NCI-H748 (cell line): ENCODE results near the gene SLC19A1.

Experiments used
- DNase-seq: peaks from one replicate; lab custom pipeline; 2025; ENCODE audit not compliant: unreplicated experiment; lab: John Stamatoyannopoulos, UW

Gene SLC19A1

GRCh38 chr21:45494851-45495680 is 47.2 kb downstream of the SLC19A1 start:
- DNase-seq = no peak

GRCh38 chr21:45494135-45494850 is 47.9 kb downstream of the SLC19A1 start:
- DNase-seq = no peak

GRCh38 chr21:45493401-45494001 is 48.7 kb downstream of the SLC19A1 start:
- DNase-seq = no peak

- DNase-seq = no peak
Measured at GRCh38 chr21:45492765-45493164, 49.5 kb downstream of the SLC19A1 start.

- no peak for DNase-seq
Measured at GRCh38 chr21:45491623-45492022, 50.6 kb downstream of the SLC19A1 start.

- no peak for DNase-seq
Measured at GRCh38 chr21:45491056-45491455, 51.2 kb downstream of the SLC19A1 start.

- DNase-seq = no peak
Measured at GRCh38 chr21:45490049-45490731, 52.0 kb downstream of the SLC19A1 start.

GRCh38 chr21:45489722-45489982 is 52.6 kb downstream of the SLC19A1 start:
- DNase-seq = no peak

GRCh38 chr21:45488931-45489721 is 53.1 kb downstream of the SLC19A1 start:
- no peak for DNase-seq

GRCh38 chr21:45487891-45488600 is 54.2 kb downstream of the SLC19A1 start:
- DNase-seq = no peak

- DNase-seq = no peak
Measured at GRCh38 chr21:45487161-45487806, 55.0 kb downstream of the SLC19A1 start.

GRCh38 chr21:45486443-45487160 is 55.6 kb downstream of the SLC19A1 start:
- no peak for DNase-seq

- no peak for DNase-seq
Measured at GRCh38 chr21:45485686-45486442, 56.4 kb downstream of the SLC19A1 start.

- no peak for DNase-seq
Measured at GRCh38 chr21:45484318-45484717, 57.9 kb downstream of the SLC19A1 start.

GRCh38 chr21:45482899-45483821 is 59.1 kb downstream of the SLC19A1 start:
- DNase-seq = no peak

GRCh38 chr21:45481977-45482898 is 60.0 kb downstream of the SLC19A1 start:
- no peak for DNase-seq
